GDM1 (cell line): ENCODE data around the gene SLC36A2.
"Not testable (repeated sequence)": the region's sequence is repeated elsewhere in the genome, so short reads cannot be mapped to it uniquely, and the experiment has no call there.

Source experiments
- DNase-seq: peaks from one replicate; lab custom pipeline; 2025; lab: John Stamatoyannopoulos, UW

SLC36A2 gene

GRCh38 chr5:151326266-151326665 is 21.1 kb downstream of the SLC36A2 start:
- no peak for DNase-seq

- no peak for DNase-seq
Observed at GRCh38 chr5:151320481-151320880, 26.9 kb downstream of the SLC36A2 start.

- DNase-seq = no peak
Observed at GRCh38 chr5:151318850-151319732, 28.3 kb downstream of the SLC36A2 start.

GRCh38 chr5:151317871-151318270 is 29.5 kb downstream of the SLC36A2 start:
- no peak for DNase-seq

- peak; percentile 10 for DNase-seq
Observed at GRCh38 chr5:151315998-151316597, 31.3 kb downstream of the SLC36A2 start.

- no peak for DNase-seq
Observed at GRCh38 chr5:151313357-151313756, 34.0 kb downstream of the SLC36A2 start.

GRCh38 chr5:151312756-151313324 is 34.5 kb downstream of the SLC36A2 start:
- DNase-seq = no peak

- no peak for DNase-seq
Observed at GRCh38 chr5:151310932-151311331, 36.4 kb downstream of the SLC36A2 start.

- DNase-seq = not testable (repeated sequence)
Observed at GRCh38 chr5:151309821-151310220, 37.5 kb downstream of the SLC36A2 start.

GRCh38 chr5:151309266-151309665 is 38.1 kb downstream of the SLC36A2 start:
- DNase-seq = not testable (repeated sequence)

GRCh38 chr5:151303666-151304065 is 43.7 kb downstream of the SLC36A2 start, which contains the start of gene SLC36A3:
TSS of gene SLC36A3 (minus strand) at chr5:151303766. CDS start at chr5:151303354, 412 bp downstream.
- DNase-seq = no peak

GRCh38 chr5:151298063-151298855 is 49.1 kb downstream of the SLC36A2 start:
- no peak for DNase-seq

GRCh38 chr5:151296974-151297373 is 50.4 kb downstream of the SLC36A2 start:
- no peak for DNase-seq

- no peak for DNase-seq
Observed at GRCh38 chr5:151296478-151296830, 50.9 kb downstream of the SLC36A2 start.

GRCh38 chr5:151295791-151296477 is 51.4 kb downstream of the SLC36A2 start:
- DNase-seq = no peak

- no peak for DNase-seq
Observed at GRCh38 chr5:151295138-151295537, 52.2 kb downstream of the SLC36A2 start.

GRCh38 chr5:151293624-151294023 is 53.7 kb downstream of the SLC36A2 start:
- no peak for DNase-seq

- DNase-seq = no peak
Observed at GRCh38 chr5:151288180-151288579, 59.2 kb downstream of the SLC36A2 start.

GRCh38 chr5:151286246-151286645 is 61.1 kb downstream of the SLC36A2 start:
- no peak for DNase-seq

GRCh38 chr5:151285683-151286082 is 61.7 kb downstream of the SLC36A2 start:
- no peak for DNase-seq

GRCh38 chr5:151284392-151284967 is 62.9 kb downstream of the SLC36A2 start:
- no peak for DNase-seq
